Body of pancreas (tissue), 4 donors: ENCODE measurements around the gene C11orf87. TPM values are rescaled to one million over a fixed set of nuclear protein-coding genes. Genes with fewer than 3 reads are reported as not detected.

Source experiments
- ATAC-seq: fragments of 150-250 bp; one replicate; pipeline ENCODE4 v1.9.1; 2016
- DNase-seq, 4 donors: peaks; one replicate each; pipeline ENCODE4 v3.0.0-alpha.2; 2019
- H3K27ac ChIP-seq, 4 donors: fragments of 200-600 bp; sonication (generic); 1 replicate in 3 of 4; 2 replicates in 1 of 4; pipeline versions ENCODE4 v1.5.1 to v1.6.1; 2016 to 2019; ENCODE audit warnings: mild to moderate bottlenecking in 1 of 4, mixed read lengths in 1 of 4, moderate library complexity in 1 of 4
- H3K27me3 ChIP-seq, 2 donors: fragments of 200-600 bp; sonication (generic); one replicate each; pipeline ENCODE4 v1.6.0; 2016; ENCODE audit warnings: mild to moderate bottlenecking in 1 of 2
- H3K36me3 ChIP-seq, 2 donors: fragments of 200-600 bp; sonication (generic); replicated peaks in 1 of 2; 2 replicates each; pipeline ENCODE4 v1.5.1; 2016; ENCODE audit warnings: low read depth in 2 of 2; ENCODE audit not compliant: insufficient read depth in 1 of 2
- H3K4me1 ChIP-seq: fragments of 200-600 bp; sonication (generic); one replicate; pipeline ENCODE4 v1.6.0; 2016
- H3K4me3 ChIP-seq, 2 donors: fragments of 200-600 bp; sonication (generic); 1 replicate in 1 of 2; 2 replicates in 1 of 2; pipeline ENCODE4 v1.5.1; 2016 to 2019
- H3K9me3 ChIP-seq, 3 donors: fragments of 200-600 bp; sonication (generic); 1 replicate in 2 of 3; 2 replicates in 1 of 3; pipeline ENCODE4 v1.5.1; 2016
- CTCF ChIP-seq, 7 experiments: fragments of 450-650 bp in 4 of 7; fragments of 200-600 bp in 3 of 7; sonication (generic) in 3 of 7; IDR thresholded peaks; one replicate each; pipeline ENCODE4 v1.5.1; 2016 to 2019; ENCODE audit warnings: antibody characterized with exemption in 7 of 7
- POLR2A ChIP-seq, 3 donors: fragments of 450-650 bp; IDR thresholded peaks; one replicate each; pipeline ENCODE4 v1.6.1; 2016; ENCODE audit warnings: antibody characterized with exemption in 3 of 3, mild to moderate bottlenecking in 2 of 3
- WGBS, 2 donors: methylation state at CpG; one replicate each; pipeline ENCODE4 v1.1.5; 2017; 5-methylcytosine and 5-hydroxymethylcytosine counted together
- intact Hi-C: fragments of 100-400 bp; cut with DNase I; formaldehyde crosslinking; loops from one replicate; pipeline ENCODE4 v1.15.1; 2023
- total RNA-seq, 2 donors: library from RNA; depleted of rRNA; stranded (reverse); fragments of >200 nt; gene quantifications; one replicate each; pipeline ENCODE4 v1.1.0, GENCODE V29; 2016

Gene C11orf87
- total RNA-seq, 2 donors from 2014 or later: not detected

GRCh38 chr11:109433753-109434256 lies 11.8 kb downstream of the C11orf87 start:
- 38 to 57% methylated on average over 3 of the region's 3 CpGs for WGBS, 2 donors
- intact Hi-C loops: no loop called here

GRCh38 chr11:109435121-109435742 lies 13.2 kb downstream of the C11orf87 start:
- 49 to 50% methylated on average over 3 of the region's 3 CpGs for WGBS, 2 donors
- Histone ChIP-seq H3K27ac (no peak overlapping the region), H3K27me3 (no peaks in the 10 kb centered on the region), H3K36me3 (no peaks in the 10 kb centered on the region), H3K9me3 (no peaks in the 10 kb centered on the region), H3K4me1 (no peaks in the 10 kb centered on the region), H3K4me3 (no peak overlapping the region)
- ATAC-seq (no peak), DNase-seq (no peak)
- TF ChIP-seq CTCF (IDR thresholded peaks at IDR 0.05) (no peak), POLR2A (IDR thresholded peaks at IDR 0.05) (no peak)
- intact Hi-C loops: no loop called here

More at GRCh38 chr11:109433753-109434256, 11.8 kb downstream of the C11orf87 start:
- Histone ChIP-seq H3K9me3 (no peaks in the 10 kb centered on the region), H3K4me1 (no peaks in the 10 kb centered on the region), H3K27ac (no peak overlapping the region), H3K36me3 (no peaks in the 10 kb centered on the region), H3K4me3 (no peak overlapping the region), H3K27me3 (no peaks in the 10 kb centered on the region)
- DNase-seq: no peak
- TF ChIP-seq POLR2A (IDR thresholded peaks at IDR 0.05) (no peak), CTCF (IDR thresholded peaks at IDR 0.05) (no peak)
- no peak for ATAC-seq

- ATAC-seq: no peak
- H3K36me3 ChIP-seq: no peaks in the 10 kb centered on the region
Measured at GRCh38 chr11:109439684-109440083, 17.7 kb downstream of the C11orf87 start.

GRCh38 chr11:109443052-109443451 lies 21.1 kb downstream of the C11orf87 start:
- Histone ChIP-seq H3K9me3 (no peaks in the 10 kb centered on the region), H3K36me3 (no peaks in the 10 kb centered on the region), H3K4me1 (no peaks in the 10 kb centered on the region), H3K27me3 (no peaks in the 10 kb centered on the region), H3K27ac (no peak overlapping the region), H3K4me3 (no peak overlapping the region)
- WGBS, 2 donors: 29 to 32% methylated on average over 1 of the region's 1 CpG
- intact Hi-C loops: no loop called here
- ATAC-seq (no peak), DNase-seq (no peak)
- TF ChIP-seq CTCF (IDR thresholded peaks at IDR 0.05) (no peak), POLR2A (IDR thresholded peaks at IDR 0.05) (no peak)

More at GRCh38 chr11:109439684-109440083, 17.7 kb downstream of the C11orf87 start:
- H3K27me3 ChIP-seq: no peaks in the 10 kb centered on the region
- no peak overlapping the region for H3K27ac ChIP-seq
- H3K4me1 ChIP-seq: no peaks in the 10 kb centered on the region
- TF ChIP-seq POLR2A (IDR thresholded peaks at IDR 0.05): no peak
- no peak for TF ChIP-seq CTCF (IDR thresholded peaks at IDR 0.05)
- H3K9me3 ChIP-seq: no peaks in the 10 kb centered on the region
- H3K4me3 ChIP-seq: no peak overlapping the region
- 15 to 38% methylated on average over 2 of the region's 2 CpGs for WGBS, 2 donors
- no peak for DNase-seq
- intact Hi-C loops: no loop called here

- Histone ChIP-seq H3K27ac (no peak overlapping the region), H3K4me1 (no peaks in the 10 kb centered on the region), H3K4me3 (no peak overlapping the region), H3K27me3 (no peaks in the 10 kb centered on the region), H3K9me3 (no peaks in the 10 kb centered on the region), H3K36me3 (no peaks in the 10 kb centered on the region)
- WGBS, 2 donors: 39 to 42% methylated on average over 2 of the region's 2 CpGs
- ATAC-seq: no peak
- intact Hi-C loops: no loop called here
- DNase-seq: no peak
- TF ChIP-seq CTCF (IDR thresholded peaks at IDR 0.05) (no peak), POLR2A (IDR thresholded peaks at IDR 0.05) (no peak)
Measured at GRCh38 chr11:109454857-109455256, 32.9 kb downstream of the C11orf87 start.
